ENCODE data around the gene HOOK1.
"Not testable (repeated sequence)": the region's sequence is repeated elsewhere in the genome, so short reads cannot be mapped to it uniquely, and the experiment has no call there.

HOOK1 gene

GRCh38 chr1:59906931-59907330 is 92.2 kb downstream of the HOOK1 start:
- TF ChIP-seq ZFX (IDR thresholded peaks at IDR 0.05; ENCODE audit: borderline replicate concordance) = no peak
- TF ChIP-seq, protein P1, sequence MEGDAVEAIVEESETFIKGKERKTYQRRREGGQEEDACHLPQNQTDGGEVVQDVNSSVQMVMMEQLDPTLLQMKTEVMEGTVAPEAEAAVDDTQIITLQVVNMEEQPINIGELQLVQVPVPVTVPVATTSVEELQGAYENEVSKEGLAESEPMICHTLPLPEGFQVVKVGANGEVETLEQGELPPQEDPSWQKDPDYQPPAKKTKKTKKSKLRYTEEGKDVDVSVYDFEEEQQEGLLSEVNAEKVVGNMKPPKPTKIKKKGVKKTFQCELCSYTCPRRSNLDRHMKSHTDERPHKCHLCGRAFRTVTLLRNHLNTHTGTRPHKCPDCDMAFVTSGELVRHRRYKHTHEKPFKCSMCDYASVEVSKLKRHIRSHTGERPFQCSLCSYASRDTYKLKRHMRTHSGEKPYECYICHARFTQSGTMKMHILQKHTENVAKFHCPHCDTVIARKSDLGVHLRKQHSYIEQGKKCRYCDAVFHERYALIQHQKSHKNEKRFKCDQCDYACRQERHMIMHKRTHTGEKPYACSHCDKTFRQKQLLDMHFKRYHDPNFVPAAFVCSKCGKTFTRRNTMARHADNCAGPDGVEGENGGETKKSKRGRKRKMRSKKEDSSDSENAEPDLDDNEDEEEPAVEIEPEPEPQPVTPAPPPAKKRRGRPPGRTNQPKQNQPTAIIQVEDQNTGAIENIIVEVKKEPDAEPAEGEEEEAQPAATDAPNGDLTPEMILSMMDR (IDR thresholded peaks at IDR 0.05) = no peak
- H3K27ac ChIP-seq = no peak overlapping the region

GRCh38 chr1:59908084-59908483 is 93.3 kb downstream of the HOOK1 start:
- H3K27ac ChIP-seq = no peak overlapping the region
- TF ChIP-seq, protein P1 (IDR thresholded peaks at IDR 0.05) = no peak
- TF ChIP-seq ZFX (IDR thresholded peaks at IDR 0.05; ENCODE audit: borderline replicate concordance) = no peak

DNA sequence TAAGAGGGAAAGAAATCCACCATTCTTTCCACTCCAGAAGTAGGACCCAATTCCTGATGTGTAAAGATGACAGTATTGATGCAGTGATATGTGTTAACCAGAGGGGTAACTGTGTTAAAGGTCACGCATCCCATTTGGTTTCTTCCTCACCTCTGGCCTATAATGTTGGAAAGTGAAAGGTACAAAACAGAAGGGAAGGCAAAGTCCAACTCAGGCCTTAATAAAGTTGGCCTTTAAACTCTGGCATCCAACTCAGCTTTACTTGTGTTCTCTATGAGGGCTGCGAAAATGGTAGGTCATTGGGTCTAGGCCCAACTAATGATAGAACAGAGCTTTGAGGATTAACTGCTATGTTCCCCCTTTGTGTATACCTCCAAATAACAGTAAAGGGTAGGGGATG is 93.9 kb downstream of the HOOK1 start:
- no peak for TF ChIP-seq ZFX (IDR thresholded peaks at IDR 0.05; ENCODE audit: borderline replicate concordance)
- TF ChIP-seq, protein P1 (IDR thresholded peaks at IDR 0.05) = no peak

GRCh38 chr1:59914791-59915286 is 100.1 kb downstream of the HOOK1 start:
- H3K27ac ChIP-seq = not testable (repeated sequence)

More for the DNA sequence above, 93.9 kb downstream of the HOOK1 start:
- no peak overlapping the region for H3K27ac ChIP-seq

GRCh38 chr1:59915516-59915915 is 100.8 kb downstream of the HOOK1 start:
- H3K27ac ChIP-seq = no peak overlapping the region
- TF ChIP-seq, protein P1 (IDR thresholded peaks at IDR 0.05) = no peak
- no peak for TF ChIP-seq ZFX (IDR thresholded peaks at IDR 0.05; ENCODE audit: borderline replicate concordance)

DNA sequence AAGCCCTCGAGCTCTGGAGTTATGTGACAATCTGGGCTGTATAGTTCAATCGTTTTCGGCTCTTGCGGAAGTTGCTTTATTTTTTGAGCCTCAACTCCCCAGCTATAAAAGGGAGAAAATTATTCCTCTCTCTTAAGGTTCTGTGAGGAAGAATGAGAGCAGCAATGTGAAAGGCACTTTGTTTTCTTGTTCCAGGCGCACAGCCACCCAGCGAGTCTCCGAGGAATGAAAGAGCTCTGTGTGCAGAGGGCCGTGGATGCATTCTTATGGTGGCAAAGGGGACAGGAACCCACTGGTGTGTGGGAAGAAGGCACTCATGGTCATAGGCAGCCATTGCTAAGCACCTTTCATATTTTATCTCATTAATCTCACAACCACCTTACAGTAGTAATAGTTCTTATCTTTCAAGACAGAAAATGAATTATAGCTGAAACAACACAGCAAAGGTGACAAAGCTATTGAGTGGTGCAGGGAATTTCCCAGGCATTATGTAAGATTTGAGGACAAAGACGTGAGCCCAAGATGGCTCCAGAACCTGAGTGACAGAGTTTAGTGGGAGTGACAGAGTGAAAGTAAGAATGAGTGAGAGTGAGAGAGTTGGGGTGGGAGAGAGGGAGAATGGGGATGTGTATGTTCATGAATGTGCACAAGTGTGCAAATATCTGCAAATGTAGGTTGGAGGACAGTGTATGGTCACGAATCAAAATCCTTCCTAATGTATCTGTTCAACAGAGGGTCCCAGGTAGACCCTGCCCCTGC is 102.5 kb downstream of the HOOK1 start:
- TF ChIP-seq ZFX (IDR thresholded peaks at IDR 0.05; ENCODE audit: borderline replicate concordance) = no peak
- TF ChIP-seq, protein P1 (IDR thresholded peaks at IDR 0.05) = no peak
- no peak overlapping the region for H3K27ac ChIP-seq

DNA sequence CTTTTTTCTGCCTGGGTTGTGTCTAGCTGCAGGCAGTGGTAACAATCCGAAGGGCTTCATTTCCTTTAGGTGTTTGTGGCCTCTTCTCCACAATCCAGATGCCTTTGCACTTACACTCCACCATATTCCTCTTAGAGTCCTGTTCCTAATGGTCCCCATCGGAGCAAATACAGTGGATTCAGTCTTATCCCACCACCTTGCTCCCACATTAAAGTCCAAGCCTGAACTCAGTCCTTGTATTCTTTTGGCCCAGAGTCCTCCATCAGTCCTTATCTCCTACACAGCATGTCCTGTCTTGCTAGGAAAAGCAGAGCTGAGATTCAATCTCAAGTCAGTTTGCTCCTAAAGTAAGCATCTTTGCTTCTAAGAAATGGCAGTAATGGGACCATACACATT is 103.0 kb downstream of the HOOK1 start:
- H3K27ac ChIP-seq = no peak overlapping the region
- TF ChIP-seq, protein P1 (IDR thresholded peaks at IDR 0.05) = no peak
- TF ChIP-seq ZFX (IDR thresholded peaks at IDR 0.05; ENCODE audit: borderline replicate concordance) = no peak
